Small intestine (tissue), 7 donors: ENCODE measurements around the gene XPR1. TPM values are rescaled to one million over a fixed set of nuclear protein-coding genes. Genes with fewer than 3 reads are reported as not detected.
"Not testable (repeated sequence)": the region's sequence is repeated elsewhere in the genome, so short reads cannot be mapped to it uniquely, and the experiment has no call there.

Experiments
- DNase-seq, 2 donors: peaks; one replicate each; pipeline versions ENCODE4 v3.0.0 to v3.0.0-alpha.2; 2013
- FAIRE-seq: peaks from 2 replicates; lab custom pipeline; 2012; peaks lifted over from hg19 to GRCh38; lab: Jason Lieb, UNC
- H3K27ac ChIP-seq, 3 donors: one replicate each; pipeline ENCODE4 v1.5.1; 2013; ENCODE audit warnings: low read length in 2 of 3, mild to moderate bottlenecking in 2 of 3, control low read depth in 1 of 3, inconsistent platforms in 1 of 3, low read depth in 1 of 3, moderate library complexity in 1 of 3
- H3K27me3 ChIP-seq, 3 donors: one replicate each; pipeline ENCODE4 v1.6.1; 2013; ENCODE audit warnings: low read length in 3 of 3, inconsistent platforms in 1 of 3; ENCODE audit not compliant: control insufficient read depth in 3 of 3, insufficient read depth in 3 of 3
- H3K36me3 ChIP-seq, 3 donors: one replicate each; pipeline ENCODE4 v1.6.1; 2013; ENCODE audit warnings: low read length in 3 of 3, inconsistent platforms in 1 of 3, low read depth in 1 of 3, mild to moderate bottlenecking in 1 of 3, moderate library complexity in 1 of 3; ENCODE audit not compliant: control insufficient read depth in 3 of 3, insufficient read depth in 2 of 3
- H3K4me1 ChIP-seq, 3 donors: one replicate each; pipeline ENCODE4 v1.6.1; 2013; ENCODE audit warnings: low read length in 2 of 3, inconsistent platforms in 1 of 3, low read depth in 1 of 3, mild to moderate bottlenecking in 1 of 3, moderate library complexity in 1 of 3; ENCODE audit not compliant: control insufficient read depth in 3 of 3, insufficient read depth in 2 of 3
- H3K4me3 ChIP-seq, 3 donors: one replicate each; pipeline ENCODE4 v1.5.1; 2013; ENCODE audit warnings: low read length in 3 of 3, control low read depth in 1 of 3, inconsistent platforms in 1 of 3, low read depth in 1 of 3, mild to moderate bottlenecking in 1 of 3, moderate library complexity in 1 of 3
- H3K9me3 ChIP-seq, 2 donors: one replicate each; pipeline ENCODE4 v1.6.1; 2013; ENCODE audit warnings: low read depth in 1 of 2, low read length in 1 of 2; ENCODE audit not compliant: control insufficient read depth in 2 of 2, insufficient read depth in 1 of 2
- WGBS, 3 donors: extraction: QIAGEN DNeasy Blood & Tissue Kit; methylation state at CpG; one replicate each; pipeline ENCODE4 v1.1.7; 2013; 5-methylcytosine and 5-hydroxymethylcytosine counted together
- polyA plus RNA-seq, 4 donors: library from polyadenylated mRNA; stranded (reverse) in 3 of 4; unstranded in 1 of 4; fragments of 200-250 nt in 3 of 4; fragments of 120-200 nt in 1 of 4; gene quantifications; one replicate each; pipeline versions ENCODE4 v1.2.1 to v1.2.3, GENCODE V29; 2013
- donor health status: healthy with polysubstance abuse.
- donor health status: control.
- donor health status: control.
- donor health status: Bipolar disorder and iron deficiency.
- donor health status: healthy.

Gene XPR1
- polyA plus RNA-seq, 4 donors, result 5.1 to 27.3 (median 8.5) TPM

- Histone ChIP-seq H3K27me3 (no peaks in the 10 kb centered on the region), H3K9me3 (peaks cover 0 to 2% of the 10 kb centered on the region in 2 donors), H3K4me1 (no peaks in the 10 kb centered on the region), H3K4me3 (no peak overlapping the region), H3K27ac (no peak overlapping the region), H3K36me3 (no peaks in the 10 kb centered on the region)
- FAIRE-seq (no peak), DNase-seq (no peak)
- WGBS, 3 donors, result 95 to 98% (median 96%) methylated on average over 1 of the region's 1 CpG
These were observed 90.8 kb downstream of the XPR1 start for GRCh38 chr1:180722586-180722985.

DNA sequence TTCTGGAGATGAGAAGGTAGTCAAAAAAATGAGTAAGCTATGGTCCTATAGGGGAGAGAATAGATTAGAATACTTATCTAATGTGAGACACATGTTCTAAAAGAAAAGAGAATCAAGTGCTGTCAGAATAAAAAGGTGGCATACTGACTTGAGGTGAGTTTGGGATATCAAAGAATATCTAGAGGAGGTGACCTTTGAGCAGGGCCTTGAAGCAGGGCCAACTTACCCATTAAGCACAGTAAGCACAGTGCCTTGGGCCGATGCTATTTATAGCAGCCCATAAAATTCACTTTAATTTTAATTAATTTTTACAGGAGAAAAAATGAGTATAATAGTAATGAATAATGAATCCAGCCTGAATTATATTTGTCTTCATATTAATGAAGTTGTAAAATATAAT, 92.2 kb downstream of the XPR1 start:
- DNase-seq (peak in 1 of 2 donors; percentile 65), FAIRE-seq (no peak)
- no peaks in the 10 kb centered on the region for H3K36me3 ChIP-seq
- H3K4me3 ChIP-seq, result no peak overlapping the region
- H3K9me3 ChIP-seq, result peaks cover 0 to 2% of the 10 kb centered on the region in 2 donors
- no peaks in the 10 kb centered on the region for H3K27me3 ChIP-seq
- no peaks in the 10 kb centered on the region for H3K4me1 ChIP-seq
- no peak overlapping the region for H3K27ac ChIP-seq
- 15 to 75% (median 37%) methylated on average over 1 of the region's 1 CpG for WGBS, 3 donors

- 97 to 98% (median 97%) methylated on average over 6 of the region's 6 CpGs for WGBS, 3 donors
- not testable (repeated sequence) for H3K27me3 ChIP-seq, DNase-seq, H3K27ac ChIP-seq, H3K4me1 ChIP-seq, H3K36me3 ChIP-seq, FAIRE-seq, H3K4me3 ChIP-seq
- H3K9me3 ChIP-seq, result peaks cover 0 to 12% of the 10 kb centered on the region in 2 donors
These were observed 94.2 kb downstream of the XPR1 start for GRCh38 chr1:180726024-180726423.

- peak in 1 of 2 donors; percentile 4 for DNase-seq
- not testable (repeated sequence) for H3K36me3 ChIP-seq, H3K4me3 ChIP-seq, H3K27me3 ChIP-seq, H3K4me1 ChIP-seq, FAIRE-seq, H3K27ac ChIP-seq
- WGBS, 3 donors, result 69 to 82% (median 79%) methylated on average over 3 of the region's 3 CpGs
- peaks cover 0 to 24% of the 10 kb centered on the region in 2 donors for H3K9me3 ChIP-seq
These were observed 95.9 kb downstream of the XPR1 start for GRCh38 chr1:180727751-180728150.

DNA sequence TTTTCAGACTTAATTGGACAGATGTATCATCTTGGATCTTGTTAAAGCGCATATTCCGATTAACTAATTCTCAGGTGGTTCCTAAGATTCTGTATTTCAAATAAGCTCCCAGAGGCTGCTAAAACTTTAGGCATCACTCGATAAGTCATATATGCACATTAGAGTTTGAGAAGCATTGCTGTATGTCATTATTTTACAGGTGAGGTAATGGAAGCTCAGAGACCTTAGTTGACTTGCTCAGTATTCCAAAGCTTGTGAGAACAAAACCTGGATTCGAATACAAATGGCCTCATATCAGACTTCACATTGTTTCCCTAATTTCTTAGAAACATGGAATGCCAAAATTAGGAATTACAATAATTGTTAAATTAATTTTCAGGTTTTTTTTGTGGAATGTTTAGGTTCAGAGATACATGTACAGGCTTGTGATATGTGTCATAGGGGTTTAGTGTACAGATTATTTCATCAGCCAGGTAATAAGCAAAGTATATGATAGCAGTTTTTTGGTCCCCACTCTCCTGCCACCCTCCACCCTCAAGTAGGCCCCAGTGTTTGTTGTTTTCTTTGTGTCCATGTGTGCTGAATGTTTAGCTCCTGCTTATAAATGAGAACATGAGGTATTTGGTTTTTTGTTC, 96.8 kb downstream of the XPR1 start:
- Histone ChIP-seq H3K4me1 (no peaks in the 10 kb centered on the region), H3K36me3 (peaks cover 0 to 6% (median 0%) of the 10 kb centered on the region in 3 donors), H3K27ac (no peak overlapping the region), H3K9me3 (peaks cover 0 to 28% of the 10 kb centered on the region in 2 donors), H3K4me3 (no peak overlapping the region), H3K27me3 (no peaks in the 10 kb centered on the region)
- FAIRE-seq, result no peak
- 84 to 97% (median 95%) methylated on average over 4 of the region's 4 CpGs for WGBS, 3 donors
- no peak for DNase-seq

DNA sequence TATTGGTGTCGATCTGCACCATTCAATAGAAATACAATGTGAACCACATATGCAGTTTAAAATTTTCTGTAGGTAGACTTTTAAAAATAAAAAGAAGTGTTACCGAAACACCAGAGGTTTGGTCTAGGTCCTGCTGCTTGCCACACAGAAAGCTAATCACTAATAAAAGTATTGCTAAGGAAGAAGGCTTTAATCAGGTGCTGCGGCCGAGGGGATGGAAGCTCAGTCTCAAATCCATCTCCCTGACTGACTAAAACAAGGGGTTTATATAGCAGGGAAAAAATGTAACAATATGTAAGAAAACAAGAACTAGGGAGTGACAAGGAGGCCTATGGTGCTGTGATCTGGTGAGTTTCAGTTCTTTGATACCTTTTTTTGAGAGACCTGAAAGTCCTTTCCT, 99.3 kb downstream of the XPR1 start:
- Histone ChIP-seq H3K27me3 (no peaks in the 10 kb centered on the region), H3K4me1 (no peaks in the 10 kb centered on the region), H3K27ac (no peak overlapping the region), H3K36me3 (peaks cover 0 to 6% (median 0%) of the 10 kb centered on the region in 3 donors), H3K4me3 (no peak overlapping the region), H3K9me3 (peaks cover 2 to 37% of the 10 kb centered on the region in 2 donors)
- no peak for DNase-seq
- 97 to 99% (median 98%) methylated on average over 4 of the region's 4 CpGs for WGBS, 3 donors
- FAIRE-seq, result no peak

DNA sequence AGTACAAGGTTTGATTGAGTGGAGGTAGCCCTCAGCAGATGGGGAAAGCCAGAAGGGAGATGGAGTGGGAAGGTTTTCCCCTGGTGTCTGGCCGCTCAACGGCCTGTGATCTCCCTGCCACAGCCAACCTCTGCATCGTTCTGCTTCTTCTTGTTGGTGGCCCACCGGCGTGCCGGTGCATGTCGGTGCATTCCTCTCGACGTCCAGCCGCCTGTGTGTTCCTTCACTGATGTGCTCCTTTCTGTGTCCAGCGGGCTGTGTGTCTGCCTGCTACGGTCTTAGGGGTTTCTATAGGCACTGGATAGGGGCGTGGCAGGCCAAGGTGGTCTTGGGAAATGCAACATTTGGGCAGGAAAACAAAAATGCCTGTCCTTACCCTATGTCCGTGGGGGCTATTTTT, 101.0 kb downstream of the XPR1 start:
- Histone ChIP-seq H3K4me3 (no peak overlapping the region), H3K27me3 (no peaks in the 10 kb centered on the region), H3K4me1 (no peaks in the 10 kb centered on the region), H3K36me3 (peaks cover 0 to 6% (median 0%) of the 10 kb centered on the region in 3 donors), H3K9me3 (peaks cover 2 to 39% of the 10 kb centered on the region in 2 donors), H3K27ac (no peak overlapping the region)
- WGBS, 3 donors, result 94 to 98% (median 98%) methylated on average over 14 of the region's 14 CpGs
- FAIRE-seq (no peak), DNase-seq (no peak)

DNA sequence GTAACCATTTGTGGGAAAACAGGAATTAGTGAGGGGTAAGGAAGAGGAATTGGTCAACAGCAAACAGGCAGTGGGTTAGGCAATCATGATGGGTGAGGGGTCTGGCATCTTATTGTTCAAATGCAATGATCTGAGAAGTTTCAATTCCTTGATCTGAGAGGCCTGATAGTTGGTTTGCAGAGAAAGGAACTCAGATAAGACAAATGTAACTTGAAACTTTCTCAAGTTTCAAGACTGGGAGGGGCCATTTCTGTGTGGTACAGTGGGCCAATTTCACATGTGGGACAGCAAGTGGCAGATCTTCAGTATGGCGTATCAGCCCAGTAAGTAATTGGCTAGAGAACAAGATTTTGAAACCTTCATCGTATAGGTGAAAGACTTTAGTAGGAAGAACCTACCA, 102.5 kb downstream of the XPR1 start:
- Histone ChIP-seq H3K9me3 (peaks cover 2 to 39% of the 10 kb centered on the region in 2 donors), H3K27me3 (no peaks in the 10 kb centered on the region), H3K27ac (no peak overlapping the region), H3K4me3 (no peak overlapping the region), H3K4me1 (no peaks in the 10 kb centered on the region), H3K36me3 (peaks cover 0 to 6% (median 0%) of the 10 kb centered on the region in 3 donors)
- peak in 1 of 2 donors; percentile 2 for DNase-seq
- 94 to 100% (median 98%) methylated on average over 2 of the region's 2 CpGs for WGBS, 3 donors
- FAIRE-seq, result no peak

DNA sequence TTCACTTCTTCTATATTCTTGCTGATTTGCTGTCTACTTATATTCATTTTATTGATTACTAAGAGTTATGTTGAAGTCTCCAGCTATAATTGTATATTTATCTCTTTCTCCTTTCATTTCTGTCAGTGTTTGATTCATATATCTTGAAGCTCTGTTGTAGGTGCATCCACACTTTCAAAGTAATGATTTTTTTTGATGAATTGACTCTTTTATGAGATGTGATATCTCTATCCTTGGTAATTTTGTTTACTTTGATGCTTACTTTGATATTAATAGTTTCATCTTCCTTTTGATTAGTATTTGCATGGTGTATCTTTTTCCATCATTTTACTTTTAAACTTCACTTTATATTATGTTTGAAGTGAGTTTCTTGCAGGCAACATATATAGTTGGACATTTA, 110.8 kb downstream of the XPR1 start:
- no peak for DNase-seq
- no peaks in the 10 kb centered on the region for H3K27me3 ChIP-seq
- H3K4me1 ChIP-seq, result no peaks in the 10 kb centered on the region
- peak; percentile 23 for FAIRE-seq
- no peak overlapping the region for H3K4me3 ChIP-seq
- H3K36me3 ChIP-seq, result peaks cover 0 to 3% (median 0%) of the 10 kb centered on the region in 3 donors
- peaks cover 0 to 13% of the 10 kb centered on the region in 2 donors for H3K9me3 ChIP-seq
- H3K27ac ChIP-seq, result no peak overlapping the region
